ENCODE results near the gene DKKL1.

DKKL1 gene

GRCh38 chr19:49421039-49421877 lies 57.6 kb downstream of the DKKL1 start:
- no peak overlapping the region for H3K27ac ChIP-seq (ENCODE audit: low read depth, low read length)
- H3K9me3 ChIP-seq (ENCODE audit: control insufficient read depth in 5 of 5, low read length in 5 of 5), result no peaks in the 10 kb centered on the region
- no peaks in the 10 kb centered on the region for H3K36me3 ChIP-seq (ENCODE audit: control insufficient read depth in 5 of 5, insufficient read depth in 5 of 5, low read length in 5 of 5)
- peaks cover 41 to 84% (median 71%) of the 10 kb centered on the region in 5 donors for H3K27me3 ChIP-seq (ENCODE audit: control insufficient read depth in 5 of 5, insufficient read depth in 4 of 5, low read length in 5 of 5)
- H3K4me1 ChIP-seq (ENCODE audit: control insufficient read depth in 5 of 5, insufficient read depth in 5 of 5, low read length in 5 of 5), result peaks cover 0 to 30% (median 26%) of the 10 kb centered on the region in 5 donors
- peak overlapping the region in 2 of 5 donors; percentile 19 to 32 for H3K4me3 ChIP-seq (ENCODE audit: low read depth in 1 of 5, low read length in 5 of 5)
- H3K9ac ChIP-seq (ENCODE audit: low read length in 5 of 5), result no peak overlapping the region

GRCh38 chr19:49421878-49422202 lies 58.2 kb downstream of the DKKL1 start:
- Histone ChIP-seq H3K36me3 (ENCODE audit: control insufficient read depth in 5 of 5, insufficient read depth in 5 of 5, low read length in 5 of 5) (no peaks in the 10 kb centered on the region), H3K9me3 (ENCODE audit: control insufficient read depth in 5 of 5, low read length in 5 of 5) (no peaks in the 10 kb centered on the region), H3K9ac (ENCODE audit: low read length in 5 of 5) (no peak overlapping the region), H3K27ac (ENCODE audit: low read depth, low read length) (no peak overlapping the region), H3K4me1 (ENCODE audit: control insufficient read depth in 5 of 5, insufficient read depth in 5 of 5, low read length in 5 of 5) (peaks cover 0 to 30% (median 26%) of the 10 kb centered on the region in 5 donors), H3K27me3 (ENCODE audit: control insufficient read depth in 5 of 5, insufficient read depth in 4 of 5, low read length in 5 of 5) (peaks cover 46 to 84% (median 72%) of the 10 kb centered on the region in 5 donors), H3K4me3 (ENCODE audit: low read depth in 1 of 5, low read length in 5 of 5) (no peak overlapping the region)

GRCh38 chr19:49422407-49423070 lies 58.9 kb downstream of the DKKL1 start:
- Histone ChIP-seq H3K4me1 (ENCODE audit: control insufficient read depth in 5 of 5, insufficient read depth in 5 of 5, low read length in 5 of 5) (peaks cover 0 to 30% (median 26%) of the 10 kb centered on the region in 5 donors), H3K9ac (ENCODE audit: low read length in 5 of 5) (peak overlapping the region in 1 of 5 donors; percentile 16), H3K27me3 (ENCODE audit: control insufficient read depth in 5 of 5, insufficient read depth in 4 of 5, low read length in 5 of 5) (peaks cover 47 to 84% (median 71%) of the 10 kb centered on the region in 5 donors), H3K36me3 (ENCODE audit: control insufficient read depth in 5 of 5, insufficient read depth in 5 of 5, low read length in 5 of 5) (no peaks in the 10 kb centered on the region), H3K4me3 (ENCODE audit: low read depth in 1 of 5, low read length in 5 of 5) (peak overlapping the region in 4 of 5 donors; percentile 22 to 54 (median 40)), H3K9me3 (ENCODE audit: control insufficient read depth in 5 of 5, low read length in 5 of 5) (no peaks in the 10 kb centered on the region), H3K27ac (ENCODE audit: low read depth, low read length) (no peak overlapping the region)

- H3K27me3 ChIP-seq (ENCODE audit: control insufficient read depth in 5 of 5, insufficient read depth in 4 of 5, low read length in 5 of 5), result peaks cover 53 to 84% (median 76%) of the 10 kb centered on the region in 5 donors
- H3K4me3 ChIP-seq (ENCODE audit: low read depth in 1 of 5, low read length in 5 of 5), result peak within 1 kb of the TSS in 4 of 5 donors; percentile 22 to 54 (median 40)
These were observed 59.7 kb downstream of the DKKL1 start, which contains the start of gene PTH2 for GRCh38 chr19:49423071-49423984. Gene PTH2, minus strand, starts transcription at chr19:49423441. Its CDS starts 102 bp downstream, at chr19:49423339.

GRCh38 chr19:49423985-49424303 lies 60.3 kb downstream of the DKKL1 start:
- Histone ChIP-seq H3K27ac (ENCODE audit: low read depth, low read length) (no peak overlapping the region), H3K27me3 (ENCODE audit: control insufficient read depth in 5 of 5, insufficient read depth in 4 of 5, low read length in 5 of 5) (peaks cover 56 to 84% (median 77%) of the 10 kb centered on the region in 5 donors), H3K4me3 (ENCODE audit: low read depth in 1 of 5, low read length in 5 of 5) (no peak overlapping the region), H3K36me3 (ENCODE audit: control insufficient read depth in 5 of 5, insufficient read depth in 5 of 5, low read length in 5 of 5) (no peaks in the 10 kb centered on the region), H3K9me3 (ENCODE audit: control insufficient read depth in 5 of 5, low read length in 5 of 5) (no peaks in the 10 kb centered on the region), H3K9ac (ENCODE audit: low read length in 5 of 5) (no peak overlapping the region), H3K4me1 (ENCODE audit: control insufficient read depth in 5 of 5, insufficient read depth in 5 of 5, low read length in 5 of 5) (peaks cover 0 to 39% (median 30%) of the 10 kb centered on the region in 5 donors)

More at GRCh38 chr19:49423071-49423984, 59.7 kb downstream of the DKKL1 start, which contains the start of gene PTH2:
- Histone ChIP-seq H3K4me1 (ENCODE audit: control insufficient read depth in 5 of 5, insufficient read depth in 5 of 5, low read length in 5 of 5) (peaks cover 0 to 37% (median 27%) of the 10 kb centered on the region in 5 donors), H3K36me3 (ENCODE audit: control insufficient read depth in 5 of 5, insufficient read depth in 5 of 5, low read length in 5 of 5) (no peaks in the 10 kb centered on the region), H3K27ac (ENCODE audit: low read depth, low read length) (no peak within 1 kb of the TSS), H3K9me3 (ENCODE audit: control insufficient read depth in 5 of 5, low read length in 5 of 5) (no peaks in the 10 kb centered on the region), H3K9ac (ENCODE audit: low read length in 5 of 5) (peak within 1 kb of the TSS in 1 of 5 donors; percentile 16)
